ENCODE measurements around the gene DBH. TPM values are rescaled to one million over a fixed set of nuclear protein-coding genes. Genes with fewer than 3 reads are reported as not detected.

DBH gene
- polyA plus RNA-seq, 1 donor (not counting 4 experiments of a cell fraction or from before 2014, with no cell fraction given): not detected

DNA sequence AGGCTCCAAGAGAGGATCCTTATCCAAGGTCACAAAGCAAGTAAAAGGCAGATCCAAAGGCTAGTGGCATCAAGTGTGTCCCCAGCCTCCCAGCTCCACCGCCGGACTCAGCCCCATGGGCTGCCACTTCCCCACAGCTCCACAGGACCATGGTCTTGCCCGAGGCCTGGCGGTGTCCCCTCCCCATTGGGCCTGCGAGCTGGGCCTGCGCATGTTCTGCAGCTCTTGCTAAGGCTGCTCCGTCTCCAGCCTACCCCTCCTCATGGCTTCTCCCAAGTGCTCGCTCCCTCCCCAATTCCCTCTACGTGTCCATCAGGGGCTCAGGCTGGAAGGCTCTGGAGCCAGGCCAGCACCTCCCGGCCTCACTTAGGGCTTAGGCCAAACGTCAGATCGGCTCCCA is 29.4 kb downstream of the DBH start:
- no peaks in the 10 kb centered on the region for H3K9me3 ChIP-seq (ENCODE audit: control insufficient read depth, low read depth, low read length)
- H3K9ac ChIP-seq (ENCODE audit: control insufficient read depth, extremely low read depth, insufficient read depth, low read length): no peak overlapping the region
- H3K27me3 ChIP-seq (ENCODE audit: control insufficient read depth, extremely low read depth, insufficient read depth, low read length): peaks cover 31% of the 10 kb centered on the region
- no peaks in the 10 kb centered on the region for H3K4me1 ChIP-seq (ENCODE audit: control insufficient read depth, extremely low read depth, insufficient read depth, low read length)
- H4K20me1 ChIP-seq (ENCODE audit: control insufficient read depth, extremely low read depth, insufficient read depth, low read length): no peaks in the 10 kb centered on the region
- H3K36me3 ChIP-seq (ENCODE audit: control insufficient read depth in 2 of 2, extremely low read depth in 1 of 2, insufficient read depth in 2 of 2, low read length in 2 of 2): no peaks in the 10 kb centered on the region
- H3K4me2 ChIP-seq (ENCODE audit: control insufficient read depth, extremely low read depth, insufficient read depth, low read depth, low read length): no peak overlapping the region
- FAIRE-seq: no peak
- no peak for DNase-seq (ENCODE audit: low read depth, low spot score)
- H2AFZ ChIP-seq (ENCODE audit: control insufficient read depth, low read length): no peak overlapping the region
- TF ChIP-seq, protein P1, sequence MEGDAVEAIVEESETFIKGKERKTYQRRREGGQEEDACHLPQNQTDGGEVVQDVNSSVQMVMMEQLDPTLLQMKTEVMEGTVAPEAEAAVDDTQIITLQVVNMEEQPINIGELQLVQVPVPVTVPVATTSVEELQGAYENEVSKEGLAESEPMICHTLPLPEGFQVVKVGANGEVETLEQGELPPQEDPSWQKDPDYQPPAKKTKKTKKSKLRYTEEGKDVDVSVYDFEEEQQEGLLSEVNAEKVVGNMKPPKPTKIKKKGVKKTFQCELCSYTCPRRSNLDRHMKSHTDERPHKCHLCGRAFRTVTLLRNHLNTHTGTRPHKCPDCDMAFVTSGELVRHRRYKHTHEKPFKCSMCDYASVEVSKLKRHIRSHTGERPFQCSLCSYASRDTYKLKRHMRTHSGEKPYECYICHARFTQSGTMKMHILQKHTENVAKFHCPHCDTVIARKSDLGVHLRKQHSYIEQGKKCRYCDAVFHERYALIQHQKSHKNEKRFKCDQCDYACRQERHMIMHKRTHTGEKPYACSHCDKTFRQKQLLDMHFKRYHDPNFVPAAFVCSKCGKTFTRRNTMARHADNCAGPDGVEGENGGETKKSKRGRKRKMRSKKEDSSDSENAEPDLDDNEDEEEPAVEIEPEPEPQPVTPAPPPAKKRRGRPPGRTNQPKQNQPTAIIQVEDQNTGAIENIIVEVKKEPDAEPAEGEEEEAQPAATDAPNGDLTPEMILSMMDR (optimal IDR thresholded peaks at IDR 0.05 in 1 of 3, IDR thresholded peaks at IDR 0.05 in 1 of 3, conservative IDR thresholded peaks at IDR 0.05 in 1 of 3; ENCODE audit: extremely low read depth in 1 of 3, insufficient read depth in 2 of 3, low read length in 3 of 3): no peak
- TF ChIP-seq EZH2 (IDR thresholded peaks at IDR 0.05; ENCODE audit: low read length): no peak
- dilution Hi-C loops (cut with MboI; ENCODE audit: extremely low pct_ligation_motif_present, low sequenced_read_pairs): no loop called here
- no peak overlapping the region for H3K4me3 ChIP-seq (ENCODE audit: control insufficient read depth in 2 of 3, extremely low read depth in 1 of 3, insufficient read depth in 2 of 3, low read depth in 1 of 3, low read length in 3 of 3)
- no peak overlapping the region for H3K27ac ChIP-seq (ENCODE audit: control insufficient read depth, insufficient read depth, low read length)
- no peaks in the 10 kb centered on the region for H3K79me2 ChIP-seq (ENCODE audit: control insufficient read depth, insufficient read depth, low read length)
- H3K9me1 ChIP-seq (ENCODE audit: control insufficient read depth, extremely low read depth, insufficient read depth, low read length): no peaks in the 10 kb centered on the region

DNA sequence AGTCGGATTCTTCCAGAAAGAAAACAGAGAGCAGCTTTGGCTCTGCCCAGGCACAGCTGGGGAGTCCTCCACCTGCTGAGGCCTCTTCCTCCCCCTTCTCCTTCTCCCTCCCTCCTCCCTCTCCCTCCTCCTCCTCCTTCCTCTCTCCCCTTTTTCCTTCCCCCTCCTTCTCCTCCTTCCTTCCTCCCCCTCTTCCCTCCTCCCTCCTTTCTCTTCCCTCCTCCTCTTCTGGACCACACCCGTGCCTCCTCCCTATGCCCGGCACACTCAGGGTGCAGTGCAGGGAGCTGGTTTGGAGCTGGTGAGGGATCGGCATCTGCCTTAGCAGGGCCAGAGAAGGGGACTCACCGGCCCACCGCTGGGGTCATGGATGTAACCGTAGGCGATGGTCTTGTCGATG is 30.2 kb downstream of the DBH start:
- FAIRE-seq (no peak), DNase-seq (ENCODE audit: low read depth, low spot score) (no peak)
- dilution Hi-C loops (cut with MboI; ENCODE audit: extremely low pct_ligation_motif_present, low sequenced_read_pairs): no loop called here
- Histone ChIP-seq H2AFZ (ENCODE audit: control insufficient read depth, low read length) (no peak overlapping the region), H4K20me1 (ENCODE audit: control insufficient read depth, extremely low read depth, insufficient read depth, low read length) (no peaks in the 10 kb centered on the region), H3K9ac (ENCODE audit: control insufficient read depth, extremely low read depth, insufficient read depth, low read length) (no peak overlapping the region), H3K27me3 (ENCODE audit: control insufficient read depth, extremely low read depth, insufficient read depth, low read length) (peaks cover 25% of the 10 kb centered on the region), H3K36me3 (ENCODE audit: control insufficient read depth in 2 of 2, extremely low read depth in 1 of 2, insufficient read depth in 2 of 2, low read length in 2 of 2) (no peaks in the 10 kb centered on the region), H3K9me1 (ENCODE audit: control insufficient read depth, extremely low read depth, insufficient read depth, low read length) (no peaks in the 10 kb centered on the region), H3K79me2 (ENCODE audit: control insufficient read depth, insufficient read depth, low read length) (no peaks in the 10 kb centered on the region), H3K4me3 (ENCODE audit: control insufficient read depth in 2 of 3, extremely low read depth in 1 of 3, insufficient read depth in 2 of 3, low read depth in 1 of 3, low read length in 3 of 3) (no peak overlapping the region), H3K9me3 (ENCODE audit: control insufficient read depth, low read depth, low read length) (no peaks in the 10 kb centered on the region), H3K4me2 (ENCODE audit: control insufficient read depth, extremely low read depth, insufficient read depth, low read depth, low read length) (no peak overlapping the region), H3K27ac (ENCODE audit: control insufficient read depth, insufficient read depth, low read length) (no peak overlapping the region), H3K4me1 (ENCODE audit: control insufficient read depth, extremely low read depth, insufficient read depth, low read length) (no peaks in the 10 kb centered on the region)
- TF ChIP-seq, protein P1 (optimal IDR thresholded peaks at IDR 0.05 in 1 of 3, IDR thresholded peaks at IDR 0.05 in 1 of 3, conservative IDR thresholded peaks at IDR 0.05 in 1 of 3; ENCODE audit: extremely low read depth in 1 of 3, insufficient read depth in 2 of 3, low read length in 3 of 3): no peak
- TF ChIP-seq EZH2 (IDR thresholded peaks at IDR 0.05; ENCODE audit: low read length): no peak

All from keratinocyte (primary cell).